DOHH2 (cell line): Measurements from ENCODE around the gene SH3RF3.

Experiments
- CTCF ChIP-seq: fragments of 200-600 bp; sonication (generic); IDR thresholded peaks from one replicate; pipeline ENCODE4 v1.5.1; 2014; ENCODE audit warnings: antibody characterized with exemption, mild to moderate bottlenecking, low read depth, low read length; ENCODE audit not compliant: poor library complexity, severe bottlenecking
- EZH2phosphoT487 ChIP-seq: fragments of 200-600 bp; sonication (generic); IDR thresholded peaks from 2 replicates; pipeline ENCODE4 v1.6.1; 2017; ENCODE audit warnings: borderline replicate concordance, mild to moderate bottlenecking, antibody characterized with exemption, low read length, moderate library complexity, mixed read lengths

DNA sequence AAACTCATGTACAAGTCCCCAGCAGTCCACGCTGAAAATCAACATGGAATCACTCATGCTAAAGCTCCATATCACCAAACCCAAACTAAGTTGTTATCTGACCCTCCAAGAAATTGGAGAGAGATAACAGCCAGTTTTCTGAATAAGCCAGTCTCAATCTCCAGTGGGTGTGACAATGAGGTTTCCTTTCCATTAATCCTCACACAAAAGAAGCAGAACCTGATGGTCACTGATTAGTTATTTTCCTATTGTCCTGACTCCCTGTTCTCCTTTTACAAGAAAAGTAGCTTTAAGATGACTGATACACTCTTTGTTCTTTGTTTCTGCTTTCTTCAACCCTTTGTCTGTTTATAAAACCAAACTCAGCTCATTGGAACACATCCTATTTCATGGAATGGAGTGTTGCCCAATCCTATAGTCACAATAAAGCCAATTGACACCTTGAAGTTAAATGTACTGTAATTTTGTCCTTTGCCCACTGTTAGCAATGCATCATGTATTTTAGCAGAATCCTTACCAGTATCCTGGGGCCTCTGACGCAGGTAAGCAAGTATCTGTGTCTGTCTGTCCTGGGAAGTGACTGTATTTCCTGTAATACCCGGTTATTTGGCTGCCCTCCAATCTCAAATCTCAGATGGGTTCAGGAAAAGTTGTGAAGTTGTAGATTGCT is 30.6 kb upstream of the SH3RF3 start:
- no peak for TF ChIP-seq CTCF
- no peak for TF ChIP-seq EZH2phosphoT487
